K562 (cell line): ENCODE measurements around the gene CACNA1I.

ENCODE experiments used
- CEBPB ChIP-seq: fragments of 450-650 bp; IDR thresholded peaks from 2 replicates; pipeline ENCODE4 v1.6.1; 2016; ENCODE audit warnings: missing genetic modification characterization, missing compliant biosample characterization
- CEBPG ChIP-seq, 3 experiments: fragments of 200-800 bp in 1 of 3; sonication (Bioruptor generic) in 1 of 3; sonication (generic) in 1 of 3; formaldehyde crosslinking in 1 of 3; IDR thresholded peaks in 2 of 3; conservative IDR thresholded peaks in 1 of 3; 2 replicates each; pipeline versions ENCODE4 v1.6.1 to v1.8.0; 2016 to 2022; ENCODE audit warnings: missing compliant biosample characterization in 2 of 3, missing genetic modification characterization in 2 of 3, mild to moderate bottlenecking in 1 of 3, missing genetic modification reagents in 1 of 3
- CHD4 ChIP-seq: fragments of 200-600 bp; sonication (generic); IDR thresholded peaks from 3 replicates; pipeline ENCODE4 v1.6.1; 2012; ENCODE audit warnings: low read depth, mild to moderate bottlenecking, mixed read lengths, low read length, inconsistent platforms; ENCODE audit not compliant: insufficient read depth, insufficient replicate concordance, poor library complexity, severe bottlenecking
- CTCF ChIP-seq, 3 experiments: IDR thresholded peaks in 2 of 3; conservative IDR thresholded peaks in 1 of 3; 2 replicates each; pipeline ENCODE4 v1.5.1; 2011 to 2012; ENCODE audit warnings: low read length in 3 of 3, mild to moderate bottlenecking in 3 of 3, control low read depth in 2 of 3, improper control_type of control experiment in 1 of 3, inconsistent platforms in 1 of 3, low read depth in 1 of 3, mixed read lengths in 1 of 3, moderate library complexity in 1 of 3; ENCODE audit not compliant: insufficient read depth in 2 of 3
- HDAC2 ChIP-seq: fragments of 450-650 bp; IDR thresholded peaks from 2 replicates; pipeline ENCODE4 v1.6.1; 2016; ENCODE audit warnings: mild to moderate bottlenecking
- KDM1A ChIP-seq, 2 experiments: fragments of 450-650 bp; IDR thresholded peaks; 2 replicates each; pipeline ENCODE4 v1.6.1; 2016; ENCODE audit warnings: mild to moderate bottlenecking in 2 of 2
- MAFK ChIP-seq: IDR thresholded peaks from 2 replicates; pipeline ENCODE4 v1.6.1; 2011; ENCODE audit warnings: low read length, improper control_type of control experiment
- MTF1 ChIP-seq: fragments of 250-450 bp; sonication (Bioruptor Pico); IDR thresholded peaks from 2 replicates; pipeline ENCODE4 v1.9.0; 2021; ENCODE audit warnings: moderate library complexity, mild to moderate bottlenecking, inconsistent platforms, borderline replicate concordance
- REST ChIP-seq, 2 experiments: fragments of 450-650 bp; formaldehyde crosslinking in 1 of 2; IDR thresholded peaks; 2 replicates each; pipeline versions ENCODE4 v1.4.0 to v1.6.1; 2014 to 2020; ENCODE audit warnings: mild to moderate bottlenecking in 2 of 2, borderline replicate concordance in 1 of 2, low read depth in 1 of 2
- ZNF354B ChIP-seq: fragments of 250-450 bp; sonication (Bioruptor Pico); IDR thresholded peaks from 2 replicates; pipeline ENCODE4 v1.4.0; 2020

- no peak for TF ChIP-seq ZNF354B (CRISPR knock-in tag)
- TF ChIP-seq MAFK: no peak
- no peak for TF ChIP-seq CEBPG (CRISPR knock-in tag; IDR thresholded peaks at IDR 0.05)
- no peak for TF ChIP-seq CEBPG (tag; conservative IDR thresholded peaks at IDR 0.05 in 1 of 2, IDR thresholded peaks at IDR 0.05 in 1 of 2)
- TF ChIP-seq CHD4: no peak
- no peak for TF ChIP-seq MTF1 (CRISPR knock-in tag)
- no peak for TF ChIP-seq CEBPB (tag)
- peak in 1 of 2 experiments; percentile 26; a peak in 2 of 4 replicates for TF ChIP-seq KDM1A (IDR thresholded peaks at IDR 0.05)
- peak; percentile 38 to 58 (median 47); a peak in 3 of 6 replicates for TF ChIP-seq CTCF (IDR thresholded peaks at IDR 0.05 in 2 of 3, conservative IDR thresholded peaks at IDR 0.05 in 1 of 3; ENCODE audit: insufficient read depth in 2 of 3, low read depth in 1 of 3, low read length in 3 of 3)
- no peak for TF ChIP-seq HDAC2
- no peak; the same call in 1 of the 2 replicates for TF ChIP-seq REST (IDR thresholded peaks at IDR 0.05; ENCODE audit: borderline replicate concordance)
- no peak for TF ChIP-seq REST (CRISPR knock-in tag; IDR thresholded peaks at IDR 0.05; ENCODE audit: low read depth)
Observed at GRCh38 chr22:39655004-39655579, 84.5 kb downstream of the CACNA1I start.
